HCT116 (cell line): Measurements from ENCODE around the gene PGBD1. TPM values are rescaled to one million over a fixed set of nuclear protein-coding genes. Genes with fewer than 3 reads are reported as not detected.
"Not testable (repeated sequence)": the region's sequence is repeated elsewhere in the genome, so short reads cannot be mapped to it uniquely, and the experiment has no call there.

ENCODE experiments used
- ATAC-seq: fragments of 200-7000 bp; cut with Tn5 transposase; 2 replicates; pipeline ENCODE4 v1.9.1; 2020; ENCODE audit warnings: mild to moderate bottlenecking, moderate library complexity
- BruUV-seq: library from RNA; stranded (reverse); fragments of 400-500 nt; replicated peaks from 2 replicates; lab custom pipeline; 2021; lab: Mats Ljungman, UMichigan
- CTCF ChIA-PET: fragments of 300-600 bp; sonication (Branson Sonifier 250); formaldehyde crosslinking; loops from one replicate; lab custom pipeline; 2021; ENCODE audit warnings: antibody characterized with exemption; lab: Charles Lee
- POLR2A ChIA-PET: fragments of 300-600, 350-600 bp; sonication (Branson Sonifier 250); formaldehyde crosslinking; loops from one replicate; lab custom pipeline; 2021; ENCODE audit warnings: antibody characterized with exemption; lab: Charles Lee
- RAD21 ChIA-PET, 2 experiments: fragments of 300-600 bp; sonication (Branson Sonifier 250); formaldehyde crosslinking; loops; one replicate each; lab custom pipeline; 2023; ENCODE audit warnings: low total read pairs in 2 of 2; ENCODE audit not compliant: uncharacterized antibody in 2 of 2, unreplicated experiment in 2 of 2, low non-redundant PET in 1 of 2; lab: Charles Lee
- DNase-seq: peaks from one replicate; pipeline ENCODE4 v3.0.0-alpha.2; 2010; ENCODE audit warnings: low read depth, low spot score
- H2AFZ ChIP-seq: fragments of 200-600 bp; shearing (Covaris generic), sonication (generic); 2 replicates; pipeline ENCODE4 v1.6.1; 2017; ENCODE audit warnings: low read depth, mixed run types, mixed read lengths, antibody characterized with exemption, low read length; ENCODE audit not compliant: poor library complexity, severe bottlenecking
- H3K27ac ChIP-seq: 2 replicates; pipeline ENCODE4 v1.5.1; 2012; ENCODE audit warnings: low read depth, low read length
- H3K27me3 ChIP-seq: fragments of 200-600 bp; sonication (generic); 2 replicates; pipeline ENCODE4 v1.6.1; 2016; ENCODE audit warnings: mixed run types, low read length, mixed read lengths; ENCODE audit not compliant: insufficient read depth
- H3K36me3 ChIP-seq, 2 experiments: fragments of 200-500 bp in 1 of 2; fragments of 200-600 bp in 1 of 2; sonication (Bioruptor generic) in 1 of 2; sonication (generic) in 1 of 2; 2 replicates each; pipeline versions ENCODE4 v1.5.1 to v1.6.1; 2014 to 2016; ENCODE audit warnings: low read length in 2 of 2, inconsistent platforms in 1 of 2, mixed read lengths in 1 of 2, mixed run types in 1 of 2; ENCODE audit not compliant: insufficient read depth in 2 of 2, control insufficient read depth in 1 of 2
- H3K4me1 ChIP-seq, 2 experiments: fragments of 200-600 bp in 1 of 2; sonication (generic) in 1 of 2; 2 replicates each; pipeline versions ENCODE4 v1.5.1 to v1.6.1; 2012 to 2017; ENCODE audit warnings: low read length in 2 of 2, inconsistent platforms in 1 of 2, mild to moderate bottlenecking in 1 of 2, mixed read lengths in 1 of 2, mixed run types in 1 of 2, moderate library complexity in 1 of 2; ENCODE audit not compliant: insufficient read depth in 2 of 2, control insufficient read depth in 1 of 2
- H3K4me2 ChIP-seq: fragments of 200-600 bp; sonication (generic); 2 replicates; pipeline ENCODE4 v1.6.1; 2017; ENCODE audit warnings: mixed run types, low read length, mixed read lengths
- H3K4me3 ChIP-seq, 2 experiments: fragments of 200-600 bp in 1 of 2; sonication (generic) in 1 of 2; replicated peaks in 1 of 2; 2 replicates each; pipeline ENCODE4 v1.5.1; 2011 to 2016; ENCODE audit warnings: low read length in 2 of 2, control low read depth in 1 of 2, low read depth in 1 of 2, mild to moderate bottlenecking in 1 of 2, mixed read lengths in 1 of 2, mixed run types in 1 of 2
- H3K79me2 ChIP-seq: fragments of 200-600 bp; sonication (generic); 2 replicates; pipeline ENCODE4 v1.6.1; 2017; ENCODE audit warnings: mild to moderate bottlenecking, mixed run types, low read length, moderate library complexity, mixed read lengths; ENCODE audit not compliant: insufficient read depth
- H3K9ac ChIP-seq: fragments of 200-600 bp; sonication (generic); 2 replicates; pipeline ENCODE4 v1.6.1; 2016; ENCODE audit warnings: low read length, mixed read lengths
- H3K9me2 ChIP-seq: fragments of 200-600 bp; sonication (generic), shearing (Covaris generic); 2 replicates; pipeline ENCODE4 v1.6.1; 2017; ENCODE audit warnings: mixed run types, mild to moderate bottlenecking, moderate library complexity; ENCODE audit not compliant: insufficient read depth
- H3K9me3 ChIP-seq, 2 experiments: fragments of 200-500 bp in 1 of 2; fragments of 200-600 bp in 1 of 2; sonication (Bioruptor generic) in 1 of 2; sonication (generic) in 1 of 2; 2 replicates each; pipeline ENCODE4 v1.6.1; 2014 to 2017; ENCODE audit warnings: low read length in 2 of 2, mixed read lengths in 2 of 2, inconsistent platforms in 1 of 2, low read depth in 1 of 2, mild to moderate bottlenecking in 1 of 2, mixed run types in 1 of 2, moderate library complexity in 1 of 2; ENCODE audit not compliant: control insufficient read depth in 1 of 2, insufficient read depth in 1 of 2
- H4K20me1 ChIP-seq: fragments of 200-600 bp; sonication (generic), shearing (Covaris generic); 2 replicates; pipeline ENCODE4 v1.6.1; 2017; ENCODE audit warnings: mixed run types, mild to moderate bottlenecking, moderate library complexity; ENCODE audit not compliant: insufficient read depth
- EGR1 ChIP-seq: IDR thresholded peaks from 2 replicates; pipeline ENCODE4 v1.6.1; 2012; ENCODE audit warnings: low read depth
- FOSL1 ChIP-seq: IDR thresholded peaks from 2 replicates; pipeline ENCODE4 v1.6.1; 2012; ENCODE audit warnings: low read depth
- POLR2AphosphoS5 ChIP-seq: IDR thresholded peaks from 2 replicates; pipeline ENCODE4 v1.6.1; 2011; ENCODE audit warnings: mild to moderate bottlenecking, low read depth, low read length, moderate library complexity
- RAD21 ChIP-seq: IDR thresholded peaks from 2 replicates; pipeline ENCODE4 v1.6.1; 2012; ENCODE audit warnings: low read depth, mild to moderate bottlenecking
- REST ChIP-seq: IDR thresholded peaks from 2 replicates; pipeline ENCODE4 v1.6.1; 2012; ENCODE audit warnings: low read depth
- SIN3A ChIP-seq: IDR thresholded peaks from 2 replicates; pipeline ENCODE4 v1.6.1; 2012; ENCODE audit warnings: low read depth
- SRF ChIP-seq: IDR thresholded peaks from 2 replicates; pipeline ENCODE4 v1.6.1; 2012; ENCODE audit warnings: low read depth
- TCF7L2 ChIP-seq: IDR thresholded peaks from 2 replicates; pipeline ENCODE4 v1.7.0; 2011; ENCODE audit warnings: borderline replicate concordance, inconsistent platforms; ENCODE audit not compliant: insufficient read depth, insufficient read length; ENCODE audit errors: extremely low read depth
- YY1 ChIP-seq: IDR thresholded peaks from 2 replicates; pipeline ENCODE4 v1.6.1; 2011; ENCODE audit warnings: low read length, low read depth, moderate library complexity, mild to moderate bottlenecking; ENCODE audit not compliant: insufficient replicate concordance; ENCODE audit errors: extremely low read depth
- ZFX ChIP-seq: fragments of 450-650 bp; IDR thresholded peaks from 2 replicates; pipeline ENCODE4 v1.6.1; 2017
- intact Hi-C: fragments of 100-400 bp; cut with micrococcal nuclease; formaldehyde crosslinking; loops from 2 replicates; pipeline ENCODE4 v1.10.0; 2022
- total RNA-seq: library from RNA; stranded (reverse); gene quantifications from one replicate; pipeline ENCODE4 v1.2.1, GENCODE V29; 2021; ENCODE audit not compliant: unreplicated experiment

Gene PGBD1
- total RNA-seq, 1 experiment from 2014 or later, result 3.6 TPM

GRCh38 chr6:28315628-28316027, 34.3 kb downstream of the PGBD1 start:
- no peak for DNase-seq
- H2AFZ ChIP-seq, result no peak overlapping the region
- intact Hi-C loops, result no loop called here
- TF ChIP-seq FOSL1, result no peak
- TF ChIP-seq RAD21, result no peak
- TF ChIP-seq YY1, result no peak
- no peak for TF ChIP-seq REST
- TF ChIP-seq SIN3A, result no peak
- no peak for TF ChIP-seq POLR2AphosphoS5
- TF ChIP-seq SRF, result no peak
- no peak for TF ChIP-seq ZFX
- no peak for TF ChIP-seq EGR1
- no peak for TF ChIP-seq TCF7L2
- TF ChIP-seq, all 23 proteins: peak for 0
- no peaks in the 10 kb centered on the region for H3K4me1 ChIP-seq
- RAD21 ChIA-PET, result no interaction called here
- H3K9me3 ChIP-seq, result no peaks in the 10 kb centered on the region; a peak in 1 of 4 replicates
- no peak overlapping the region for H3K27ac ChIP-seq
- ATAC-seq, result no peak
- CTCF ChIA-PET, result no interaction called here
- H4K20me1 ChIP-seq, result no peaks in the 10 kb centered on the region
- H3K36me3 ChIP-seq, result no peaks in the 10 kb centered on the region
- H3K4me3 ChIP-seq, result no peak overlapping the region
- H3K79me2 ChIP-seq, result no peaks in the 10 kb centered on the region
- H3K9ac ChIP-seq, result no peak overlapping the region
- BruUV-seq, result no TSS peak
- POLR2A ChIA-PET, result no interaction called here
- no peak overlapping the region for H3K4me2 ChIP-seq
- no peaks in the 10 kb centered on the region for H3K27me3 ChIP-seq
- H3K9me2 ChIP-seq, result no peaks in the 10 kb centered on the region

DNA sequence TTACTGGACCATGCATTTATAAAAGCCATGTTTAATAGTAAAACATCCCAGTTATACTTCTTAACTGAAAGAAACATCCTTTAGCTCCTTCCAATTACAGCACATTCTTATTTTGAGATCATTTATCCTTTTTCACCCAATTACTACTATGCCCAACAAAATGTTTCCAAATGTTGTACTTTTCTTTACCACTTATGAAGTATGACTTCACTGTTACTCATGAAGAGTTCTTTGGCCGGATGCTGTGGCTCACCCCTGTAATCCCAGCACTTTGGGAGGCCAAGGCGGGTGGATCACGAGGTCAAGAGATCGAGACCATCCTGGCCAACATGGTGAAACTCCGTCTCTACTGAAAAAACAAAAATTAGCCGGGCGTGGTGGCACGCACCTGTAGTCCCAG, 36.5 kb downstream of the PGBD1 start:
- BruUV-seq, H2AFZ ChIP-seq, DNase-seq, H3K27me3 ChIP-seq, CTCF ChIA-PET, ATAC-seq, H4K20me1 ChIP-seq, intact Hi-C loops, H3K36me3 ChIP-seq, H3K4me3 ChIP-seq, POLR2A ChIA-PET, H3K9me3 ChIP-seq, H3K4me1 ChIP-seq, H3K9me2 ChIP-seq, RAD21 ChIA-PET, H3K9ac ChIP-seq, H3K4me2 ChIP-seq, H3K79me2 ChIP-seq, H3K27ac ChIP-seq: not testable (repeated sequence)
